SK-N-SH (cell line): ENCODE results near the gene ZNF496. TPM values are rescaled to one million over a fixed set of nuclear protein-coding genes. Genes with fewer than 3 reads are reported as not detected.

Experiments used
- CTCF ChIA-PET: fragments of 300-600, 350-600 bp; formaldehyde crosslinking; extraction: SDS; loops from one replicate; lab custom pipeline; 2021; lab: Yijun Ruan, JAX
- POLR2A ChIA-PET: fragments of 350-600 bp; sonication (Branson Sonifier 250); formaldehyde crosslinking; extraction: SDS; loops from one replicate; lab custom pipeline; 2020; ENCODE audit warnings: antibody characterized with exemption, inconsistent platforms; lab: Yijun Ruan, JAX
- DNase-seq: peaks from one replicate; pipeline ENCODE4 v3.0.0; 2012
- H2AFZ ChIP-seq: fragments of 200-600 bp; sonication (generic); 2 replicates; pipeline ENCODE4 v1.8.1; 2016; ENCODE audit warnings: antibody characterized with exemption, mild to moderate bottlenecking, low read depth
- H3F3A ChIP-seq: fragments of 200-600 bp; sonication (generic); replicated peaks from 2 replicates; pipeline ENCODE3; 2016; ENCODE audit warnings: antibody characterized with exemption, mild to moderate bottlenecking; ENCODE audit not compliant: insufficient read depth
- H3K27ac ChIP-seq, 2 experiments: fragments of 200-500 bp in 1 of 2; fragments of 200-600 bp in 1 of 2; sonication (Bioruptor generic) in 1 of 2; sonication (generic), shearing (Covaris generic) in 1 of 2; 2 replicates each; pipeline versions ENCODE4 v1.5.1 to v1.6.1; 2014 to 2016; ENCODE audit warnings: low read depth in 2 of 2, inconsistent platforms in 1 of 2, low read length in 1 of 2, mild to moderate bottlenecking in 1 of 2, mixed read lengths in 1 of 2
- H3K27me3 ChIP-seq: fragments of 200-600 bp; sonication (generic), shearing (Covaris generic); 2 replicates; pipeline ENCODE4 v1.6.1; 2016; ENCODE audit warnings: mixed run types; ENCODE audit not compliant: insufficient read depth
- H3K36me3 ChIP-seq, 2 experiments: fragments of 200-500 bp in 1 of 2; fragments of 200-600 bp in 1 of 2; sonication (Bioruptor generic) in 1 of 2; sonication (generic) in 1 of 2; replicated peaks in 1 of 2; 2 replicates each; pipeline versions ENCODE3 to v1.5.1; 2014 to 2016; ENCODE audit warnings: low read length in 1 of 2, mild to moderate bottlenecking in 1 of 2; ENCODE audit not compliant: insufficient read depth in 2 of 2, control insufficient read depth in 1 of 2
- H3K4me1 ChIP-seq, 2 experiments: fragments of 200-500 bp in 1 of 2; fragments of 200-600 bp in 1 of 2; sonication (Bioruptor generic) in 1 of 2; sonication (generic), shearing (Covaris generic) in 1 of 2; 2 replicates each; pipeline versions ENCODE4 v1.5.1 to v1.6.1; 2014 to 2016; ENCODE audit warnings: low read depth in 1 of 2, low read length in 1 of 2, mixed run types in 1 of 2; ENCODE audit not compliant: insufficient read depth in 2 of 2, control insufficient read depth in 1 of 2
- H3K4me2 ChIP-seq: fragments of 200-600 bp; sonication (generic), shearing (Covaris generic); 2 replicates; pipeline ENCODE4 v1.6.1; 2017; ENCODE audit warnings: mixed run types
- H3K4me3 ChIP-seq, 2 experiments: fragments of 200-500 bp in 1 of 2; fragments of 200-600 bp in 1 of 2; sonication (Bioruptor generic) in 1 of 2; sonication (generic), shearing (Covaris generic) in 1 of 2; 2 replicates each; pipeline versions ENCODE4 v1.5.1 to v1.8.1; 2014 to 2016; ENCODE audit warnings: low read depth in 2 of 2, inconsistent platforms in 1 of 2, low read length in 1 of 2, mild to moderate bottlenecking in 1 of 2, mixed read lengths in 1 of 2, moderate library complexity in 1 of 2
- H3K79me2 ChIP-seq: fragments of 200-600 bp; sonication (generic); 2 replicates; pipeline ENCODE4 v1.8.1; 2017; ENCODE audit warnings: mild to moderate bottlenecking; ENCODE audit not compliant: insufficient read depth
- H3K9ac ChIP-seq: fragments of 200-600 bp; sonication (generic); 2 replicates; pipeline ENCODE4 v1.6.1; 2017; ENCODE audit warnings: mixed run types
- H3K9me2 ChIP-seq: fragments of 200-600 bp; sonication (generic); 2 replicates; pipeline ENCODE4 v1.6.1; 2017; ENCODE audit warnings: mixed run types
- H3K9me3 ChIP-seq: fragments of 200-600 bp; sonication (generic); 2 replicates; pipeline ENCODE4 v1.6.1; 2017; ENCODE audit warnings: mixed run types, mild to moderate bottlenecking, moderate library complexity
- H4K20me1 ChIP-seq: fragments of 200-600 bp; sonication (generic); 2 replicates; pipeline ENCODE4 v1.6.1; 2017; ENCODE audit warnings: mild to moderate bottlenecking, mixed run types; ENCODE audit not compliant: insufficient read depth
- CHD2 ChIP-seq: fragments of 150-350 bp; IDR thresholded peaks from 2 replicates; pipeline ENCODE4 v1.6.1; 2018; ENCODE audit warnings: low read length; ENCODE audit not compliant: partially characterized antibody
- ELF1 ChIP-seq: IDR thresholded peaks from 2 replicates; pipeline ENCODE4 v1.4.0; 2012
- EP300 ChIP-seq, 2 experiments: IDR thresholded peaks; 2 replicates each; pipeline versions ENCODE4 v1.4.0 to v1.6.1; 2012; ENCODE audit warnings: borderline replicate concordance in 1 of 2, low read depth in 1 of 2, low read length in 1 of 2
- FOXJ3 ChIP-seq: sonication (generic); formaldehyde crosslinking; IDR thresholded peaks from 2 replicates; pipeline ENCODE4 v1.5.1; 2020; ENCODE audit warnings: mild to moderate bottlenecking, missing genetic modification reagents
- GATA2 ChIP-seq: sonication (generic); formaldehyde crosslinking; IDR thresholded peaks from 2 replicates; pipeline ENCODE4 v1.5.0; 2020; ENCODE audit warnings: mild to moderate bottlenecking, missing genetic modification reagents
- IRF3 ChIP-seq: fragments of 150-350 bp; IDR thresholded peaks from 2 replicates; pipeline ENCODE4 v1.6.1; 2016; ENCODE audit warnings: mild to moderate bottlenecking, low read depth, low read length
- NFIC ChIP-seq: IDR thresholded peaks from 2 replicates; pipeline ENCODE4 v1.4.0; 2012; ENCODE audit warnings: borderline replicate concordance
- PBX3 ChIP-seq: IDR thresholded peaks from 2 replicates; pipeline ENCODE4; 2012
- RAD21 ChIP-seq: IDR thresholded peaks from 2 replicates; pipeline ENCODE4 v1.6.1; 2012; ENCODE audit warnings: mild to moderate bottlenecking, low read length
- REST ChIP-seq: IDR thresholded peaks from 2 replicates; pipeline ENCODE4 v1.6.1; 2012; ENCODE audit warnings: mild to moderate bottlenecking, low read depth, low read length, moderate library complexity
- RXRA ChIP-seq: IDR thresholded peaks from 2 replicates; pipeline ENCODE4 v1.4.0; 2012; ENCODE audit warnings: low read depth, mild to moderate bottlenecking, borderline replicate concordance
- SIN3A ChIP-seq: IDR thresholded peaks from 2 replicates; pipeline ENCODE4 v1.6.1; 2012; ENCODE audit warnings: low read depth, mild to moderate bottlenecking, low read length, moderate library complexity, borderline replicate concordance
- TCF12 ChIP-seq: IDR thresholded peaks from 2 replicates; pipeline ENCODE4 v1.4.0; 2012
- USF2 ChIP-seq: fragments of 150-350 bp; IDR thresholded peaks from 2 replicates; pipeline ENCODE4 v1.6.1; 2017; ENCODE audit warnings: antibody characterized with exemption, low read length, low read depth, borderline replicate concordance
- YY1 ChIP-seq: IDR thresholded peaks from 2 replicates; pipeline ENCODE4 v1.4.0; 2012; ENCODE audit warnings: low read depth, mild to moderate bottlenecking
- ZBTB33 ChIP-seq: IDR thresholded peaks from 2 replicates; pipeline ENCODE4 v1.4.0; 2012; ENCODE audit warnings: low read depth, borderline replicate concordance
- WGBS: methylation state at CpG from one replicate; pipeline ENCODE4 v1.1.6; 2017; ENCODE audit warnings: low lambda C conversion rate; 5-methylcytosine and 5-hydroxymethylcytosine counted together
- polyA plus RNA-seq, 3 experiments: library from polyadenylated mRNA; depleted of rRNA; stranded (reverse); fragments of >200 nt; gene quantifications; 2 replicates each; pipeline ENCODE4 v1.2.3, GENCODE V29; 2012

Gene ZNF496
- polyA plus RNA-seq, 1 of the 3 experiments (the other 2 are of a cell fraction) = 23.2 TPM

- 31% methylated on average over 7 of the region's 7 CpGs for WGBS
- H3K9ac ChIP-seq = no peak overlapping the region
- H3K27ac ChIP-seq = no peak overlapping the region
- H2AFZ ChIP-seq = no peak overlapping the region
- H3K4me3 ChIP-seq = no peak overlapping the region
- H3K9me3 ChIP-seq = no peaks in the 10 kb centered on the region
- no peaks in the 10 kb centered on the region for H3K9me2 ChIP-seq
- no peaks in the 10 kb centered on the region for H4K20me1 ChIP-seq
- H3K4me2 ChIP-seq = no peak overlapping the region
- no peaks in the 10 kb centered on the region for H3F3A ChIP-seq
- no peaks in the 10 kb centered on the region for H3K27me3 ChIP-seq
- H3K79me2 ChIP-seq = no peaks in the 10 kb centered on the region
- ChIA-PET CTCF (interaction anchor here (1.4 kb wide), 1 partner anchor 13 kb away, joined by 4 read pairs; no protein-coding TSS in a partner anchor), POLR2A (no interaction called here)
- TF ChIP-seq YY1 = no peak
- H3K36me3 ChIP-seq = no peaks in the 10 kb centered on the region
- DNase-seq = no peak
- H3K4me1 ChIP-seq = no peaks in the 10 kb centered on the region; a peak in 1 of 4 replicates
These were observed 45.0 kb upstream of the ZNF496 start for GRCh38 chr1:247376659-247377058.

- H2AFZ ChIP-seq = no peak overlapping the region
- WGBS = 83% methylated on average over 14 of the region's 14 CpGs
- no peak overlapping the region for H3K9ac ChIP-seq
- no peaks in the 10 kb centered on the region for H3K36me3 ChIP-seq
- no peaks in the 10 kb centered on the region for H3F3A ChIP-seq
- no peaks in the 10 kb centered on the region for H3K9me3 ChIP-seq
- H3K79me2 ChIP-seq = no peaks in the 10 kb centered on the region
- ChIA-PET CTCF (no interaction called here), POLR2A (no interaction called here)
- no peak for DNase-seq
- no peaks in the 10 kb centered on the region for H4K20me1 ChIP-seq
- H3K4me1 ChIP-seq = peaks cover 0 to 4% of the 10 kb centered on the region in 2 experiments; a peak in 1 of 4 replicates
- H3K27me3 ChIP-seq = no peaks in the 10 kb centered on the region
- no peak overlapping the region for H3K27ac ChIP-seq
- no peak overlapping the region for H3K4me2 ChIP-seq
- H3K9me2 ChIP-seq = no peaks in the 10 kb centered on the region
- no peak overlapping the region for H3K4me3 ChIP-seq
- TF ChIP-seq REST (no peak), ELF1 (no peak), RAD21 (no peak), EP300 (IDR thresholded peaks at IDR 0.05; ENCODE audit: borderline replicate concordance in 1 of 2, low read depth in 1 of 2, low read length in 1 of 2) (no peak), ZBTB33 (no peak), IRF3 (no peak), CHD2 (no peak), TCF12 (no peak), GATA2 (CRISPR knock-in tag) (no peak), RXRA (no peak), PBX3 (no peak), FOXJ3 (CRISPR knock-in tag) (no peak), USF2 (no peak), NFIC (no peak), SIN3A (no peak)
These were observed 44.1 kb upstream of the ZNF496 start for GRCh38 chr1:247375747-247376146.
